Fibroblast of mammary gland (primary cell): ENCODE measurements around the gene TOM1L2.

Source experiments
- DNase-seq: peaks from one replicate; pipeline ENCODE4 v3.0.0-alpha.2; 2010; ENCODE audit warnings: low read depth
- H3K4me3 ChIP-seq: 2 replicates; pipeline ENCODE4 v1.5.1; 2011; ENCODE audit warnings: low read depth, mild to moderate bottlenecking, low read length, moderate library complexity; ENCODE audit not compliant: control insufficient read depth
- TF ChIP-seq, protein P1 (sequence below): conservative IDR thresholded peaks from 2 replicates; pipeline ENCODE4 v1.5.1; 2011; ENCODE audit warnings: low read depth, low read length, inconsistent platforms; ENCODE audit not compliant: control insufficient read depth, insufficient read depth

The TOM1L2 gene

GRCh38 chr17:17911001-17911613 lies 61.1 kb downstream of the TOM1L2 start:
- no peak overlapping the region for H3K4me3 ChIP-seq
- TF ChIP-seq, protein P1, sequence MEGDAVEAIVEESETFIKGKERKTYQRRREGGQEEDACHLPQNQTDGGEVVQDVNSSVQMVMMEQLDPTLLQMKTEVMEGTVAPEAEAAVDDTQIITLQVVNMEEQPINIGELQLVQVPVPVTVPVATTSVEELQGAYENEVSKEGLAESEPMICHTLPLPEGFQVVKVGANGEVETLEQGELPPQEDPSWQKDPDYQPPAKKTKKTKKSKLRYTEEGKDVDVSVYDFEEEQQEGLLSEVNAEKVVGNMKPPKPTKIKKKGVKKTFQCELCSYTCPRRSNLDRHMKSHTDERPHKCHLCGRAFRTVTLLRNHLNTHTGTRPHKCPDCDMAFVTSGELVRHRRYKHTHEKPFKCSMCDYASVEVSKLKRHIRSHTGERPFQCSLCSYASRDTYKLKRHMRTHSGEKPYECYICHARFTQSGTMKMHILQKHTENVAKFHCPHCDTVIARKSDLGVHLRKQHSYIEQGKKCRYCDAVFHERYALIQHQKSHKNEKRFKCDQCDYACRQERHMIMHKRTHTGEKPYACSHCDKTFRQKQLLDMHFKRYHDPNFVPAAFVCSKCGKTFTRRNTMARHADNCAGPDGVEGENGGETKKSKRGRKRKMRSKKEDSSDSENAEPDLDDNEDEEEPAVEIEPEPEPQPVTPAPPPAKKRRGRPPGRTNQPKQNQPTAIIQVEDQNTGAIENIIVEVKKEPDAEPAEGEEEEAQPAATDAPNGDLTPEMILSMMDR = no peak
- DNase-seq = no peak

DNA sequence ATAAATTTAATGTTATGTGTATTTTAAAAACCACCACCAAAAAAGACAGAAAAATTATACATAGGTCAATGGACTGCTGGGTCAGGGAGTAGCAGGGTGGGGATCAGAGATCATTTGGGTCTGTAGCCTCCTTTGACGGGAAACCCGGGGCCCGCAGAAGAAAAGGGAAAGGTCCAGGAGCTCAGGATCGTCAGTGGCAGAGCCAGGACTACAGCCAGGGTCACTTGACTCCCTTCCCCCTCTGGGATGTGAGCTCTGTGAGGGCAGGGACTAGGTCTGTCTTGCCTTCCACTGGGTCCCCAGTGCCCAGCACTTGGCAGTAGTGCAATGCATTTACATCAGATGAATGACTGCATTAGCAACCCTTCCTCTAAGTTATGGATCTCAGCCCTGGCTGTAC lies 62.1 kb downstream of the TOM1L2 start:
- DNase-seq = no peak
- TF ChIP-seq, protein P1 = no peak
- no peak overlapping the region for H3K4me3 ChIP-seq

GRCh38 chr17:17909078-17909477 lies 63.1 kb downstream of the TOM1L2 start:
- DNase-seq = no peak
- H3K4me3 ChIP-seq = no peak overlapping the region
- TF ChIP-seq, protein P1 = no peak

DNA sequence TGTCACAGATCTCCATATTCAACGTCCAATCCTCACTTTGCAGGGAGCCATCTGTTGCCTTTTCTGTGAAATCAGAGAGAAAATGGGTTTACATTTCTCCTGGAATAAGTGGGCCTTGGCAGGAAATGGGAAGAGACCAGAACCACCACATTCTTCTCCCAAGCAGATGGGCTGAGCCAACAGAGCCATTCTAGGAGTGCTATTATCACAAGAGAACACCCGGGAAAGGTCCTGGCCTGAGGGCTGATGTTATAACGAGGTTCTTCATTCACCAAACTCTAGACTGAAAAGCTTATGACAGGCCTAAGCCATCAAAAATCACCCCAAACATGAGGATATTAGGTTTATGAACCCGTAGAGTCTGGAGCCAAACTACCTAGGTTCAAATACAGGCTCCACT lies 64.7 kb downstream of the TOM1L2 start:
- TF ChIP-seq, protein P1 = no peak
- H3K4me3 ChIP-seq = no peak overlapping the region
- DNase-seq = no peak

DNA sequence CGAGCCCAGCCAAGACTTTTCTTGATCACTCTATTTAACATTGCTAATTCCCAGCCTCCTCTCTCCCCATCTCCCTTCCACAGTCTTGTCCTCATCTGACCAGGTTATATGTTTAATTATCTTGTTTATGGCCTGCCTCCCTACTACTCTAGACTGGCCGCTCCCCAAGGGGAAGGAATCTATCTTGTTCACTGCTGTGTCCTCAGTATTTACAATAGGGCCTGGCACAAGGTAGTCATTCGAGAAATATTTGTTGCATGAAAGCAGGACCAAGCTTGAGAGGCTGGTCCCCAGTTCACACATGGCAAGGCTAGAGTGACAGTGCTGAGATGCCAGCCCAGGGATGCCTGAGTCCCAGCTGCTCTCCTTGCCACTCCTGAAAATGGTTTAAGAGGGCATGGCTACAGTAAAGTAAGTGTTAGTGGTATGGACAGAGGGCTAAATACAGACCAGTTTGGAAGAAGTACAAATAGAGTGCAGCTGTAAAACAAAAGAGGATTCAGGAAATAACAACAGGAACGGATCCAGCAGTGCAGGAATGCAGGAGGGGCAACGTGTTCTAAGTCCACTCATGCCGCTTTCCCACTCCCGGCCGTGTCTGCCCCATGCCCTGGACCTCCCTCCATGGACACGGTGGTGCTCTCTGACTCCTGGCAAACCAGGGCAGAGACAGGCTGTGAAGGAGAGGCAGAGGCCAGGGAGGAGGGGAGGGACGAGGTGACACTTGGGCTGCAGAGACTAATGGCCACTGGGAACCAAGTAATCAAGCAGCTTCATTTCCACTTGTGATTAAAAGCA lies 65.6 kb downstream of the TOM1L2 start:
- H3K4me3 ChIP-seq = no peak overlapping the region
- TF ChIP-seq, protein P1 = no peak
- DNase-seq = no peak

DNA sequence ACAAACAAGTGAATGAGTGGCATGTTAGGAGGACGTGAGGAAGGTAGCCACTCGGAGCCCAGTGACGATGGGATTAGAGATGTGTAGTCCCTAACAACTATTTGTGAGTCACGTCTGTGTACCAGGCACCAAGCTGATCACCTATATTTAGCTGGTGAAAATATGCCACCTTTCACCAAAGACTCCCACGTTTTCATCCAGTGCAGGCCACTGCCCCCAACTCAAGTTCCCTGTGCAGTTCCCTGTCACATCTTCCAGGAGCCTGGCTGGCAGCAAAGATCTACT lies 67.2 kb downstream of the TOM1L2 start:
- no peak for DNase-seq
- H3K4me3 ChIP-seq = no peak overlapping the region
- TF ChIP-seq, protein P1 = no peak
